ENCODE data around the gene APOBEC3F. TPM values are rescaled to one million over a fixed set of nuclear protein-coding genes. Genes with fewer than 3 reads are reported as not detected.

APOBEC3F gene
- total and polyA plus RNA-seq, 10 of the 15 experiments (the other 5 are each of a cell fraction or from before 2014, with no cell fraction given) = 7.4 to 29.1 (median 12.8) TPM

GRCh38 chr22:39068033-39068785 lies 27.5 kb downstream of the APOBEC3F start (continued):
- no peak for TF ChIP-seq HDGF (IDR thresholded peaks at IDR 0.05)
- no peak for TF ChIP-seq HSF1 (IDR thresholded peaks at IDR 0.05; ENCODE audit: low read depth, low read length)
- no peak for TF ChIP-seq ZBTB11 (CRISPR knock-in tag; IDR thresholded peaks at IDR 0.05)
- TF ChIP-seq MTA2 (IDR thresholded peaks at IDR 0.05; ENCODE audit: low read depth) = peak; percentile 30; the same call in 1 of the 2 replicates
- TF ChIP-seq BCL3 (IDR thresholded peaks at IDR 0.05; ENCODE audit: borderline replicate concordance, insufficient read depth, low read depth, low read length, poor library complexity, severe bottlenecking) = no peak
- no peak for TF ChIP-seq STAT1 (conservative IDR thresholded peaks at IDR 0.05)
- no peak for TF ChIP-seq ZNF384 (IDR thresholded peaks at IDR 0.05; ENCODE audit: borderline replicate concordance, low read depth, low read length)
- peak; percentile 56; the same call in 1 of the 2 replicates for TF ChIP-seq NBN (IDR thresholded peaks at IDR 0.05)
- peak; percentile 65 for TF ChIP-seq IKZF1 (conservative IDR thresholded peaks at IDR 0.05)
- TF ChIP-seq USF2 (IDR thresholded peaks at IDR 0.05; ENCODE audit: borderline replicate concordance, low read depth, low read length) = no peak
- no peak for TF ChIP-seq POLR2AphosphoS5 (IDR thresholded peaks at IDR 0.05; ENCODE audit: low read length)
- peak; percentile 56 for TF ChIP-seq MEF2B (IDR thresholded peaks at IDR 0.05; ENCODE audit: partially characterized antibody, poor library complexity, severe bottlenecking)
- TF ChIP-seq MEF2A (IDR thresholded peaks at IDR 0.05; ENCODE audit: insufficient read depth, low read depth, low read length) = peak; percentile 76
- peak; percentile 14; the same call in 1 of the 2 replicates for TF ChIP-seq ATF7 (IDR thresholded peaks at IDR 0.05; ENCODE audit: low read depth)
- TF ChIP-seq BMI1 (IDR thresholded peaks at IDR 0.05; ENCODE audit: borderline replicate concordance) = no peak; the same call in 1 of the 2 replicates
- TF ChIP-seq RUNX3 (IDR thresholded peaks at IDR 0.05; ENCODE audit: low read length) = peak; percentile 62
- TF ChIP-seq EED (IDR thresholded peaks at IDR 0.05; ENCODE audit: low read depth) = peak; percentile 46; the same call in 1 of the 2 replicates
- TF ChIP-seq CREB1 (IDR thresholded peaks at IDR 0.05; ENCODE audit: low read depth) = peak; percentile 37; the same call in 1 of the 2 replicates
- TF ChIP-seq SMAD1 (IDR thresholded peaks at IDR 0.05; ENCODE audit: low read depth, partially characterized antibody) = peak; percentile 6
- TF ChIP-seq FOXM1 (IDR thresholded peaks at IDR 0.05; ENCODE audit: low read depth, low read length) = no peak
